ENCODE data around the gene PCDHGA1.

The PCDHGA1 gene

GRCh38 chr5:141465351-141465750 is 135.0 kb downstream of the PCDHGA1 start:
- no peak for DNase-seq

GRCh38 chr5:141475625-141476131 is 145.4 kb downstream of the PCDHGA1 start, which contains the start of gene PCDHGC3:
PCDHGC3 (plus strand) TSS chr5:141475966; CDS start chr5:141476117, 151 bp downstream.
- DNase-seq: peak; percentile 62

GRCh38 chr5:141476132-141476911 is 146.0 kb downstream of the PCDHGA1 start:
- DNase-seq: no peak

GRCh38 chr5:141477044-141477575 is 146.8 kb downstream of the PCDHGA1 start:
- no peak for DNase-seq

- no peak for DNase-seq
Measured at GRCh38 chr5:141477815-141478214, 147.5 kb downstream of the PCDHGA1 start.

DNA sequence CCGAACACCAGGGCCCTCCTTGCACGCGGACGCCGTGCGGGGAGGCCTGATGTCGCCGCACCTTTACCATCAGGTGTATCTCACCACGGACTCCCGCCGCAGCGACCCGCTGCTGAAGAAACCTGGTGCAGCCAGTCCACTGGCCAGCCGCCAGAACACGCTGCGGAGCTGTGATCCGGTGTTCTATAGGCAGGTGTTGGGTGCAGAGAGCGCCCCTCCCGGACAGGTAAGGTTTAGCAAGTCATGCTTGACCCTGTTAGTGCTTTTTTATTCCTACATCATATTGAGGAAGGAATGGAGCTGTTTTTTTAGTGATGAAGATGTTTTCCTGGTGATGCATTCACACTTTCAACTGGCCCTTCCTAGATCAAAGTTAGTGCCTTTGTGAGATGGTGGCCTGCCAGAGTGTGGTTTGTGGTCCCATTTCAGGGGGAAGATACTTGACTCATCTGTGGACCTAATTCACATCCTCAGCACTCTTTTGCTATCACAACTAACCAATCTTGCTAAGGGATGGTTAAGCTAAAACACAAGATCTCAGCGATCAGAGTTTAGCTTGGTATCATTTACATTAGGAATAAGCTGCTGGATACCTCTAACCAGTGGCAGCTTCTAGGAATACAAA is 148.1 kb downstream of the PCDHGA1 start:
- no peak for DNase-seq

- no peak for DNase-seq
Measured at GRCh38 chr5:141479776-141480175, 149.5 kb downstream of the PCDHGA1 start.

DNA sequence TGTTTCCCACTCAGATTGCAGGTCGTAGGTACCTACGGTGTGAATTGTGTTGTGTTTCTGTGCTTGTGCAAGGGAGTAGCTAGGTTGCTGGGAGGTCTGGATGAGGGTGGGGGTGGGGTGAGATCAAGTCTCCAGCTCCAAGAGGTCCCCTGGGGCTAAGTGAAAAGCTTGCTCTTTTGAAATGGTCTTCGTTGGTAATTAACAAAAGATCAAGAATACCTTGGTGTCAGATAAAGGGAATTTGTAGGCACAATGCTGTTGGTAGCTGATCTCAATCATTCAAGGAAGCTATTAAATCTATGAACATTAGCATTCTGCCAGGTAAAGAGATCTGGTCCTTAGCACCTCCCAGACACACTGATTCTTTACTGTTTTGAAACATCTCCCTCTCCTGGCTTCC is 153.6 kb downstream of the PCDHGA1 start:
- no peak for DNase-seq

DNA sequence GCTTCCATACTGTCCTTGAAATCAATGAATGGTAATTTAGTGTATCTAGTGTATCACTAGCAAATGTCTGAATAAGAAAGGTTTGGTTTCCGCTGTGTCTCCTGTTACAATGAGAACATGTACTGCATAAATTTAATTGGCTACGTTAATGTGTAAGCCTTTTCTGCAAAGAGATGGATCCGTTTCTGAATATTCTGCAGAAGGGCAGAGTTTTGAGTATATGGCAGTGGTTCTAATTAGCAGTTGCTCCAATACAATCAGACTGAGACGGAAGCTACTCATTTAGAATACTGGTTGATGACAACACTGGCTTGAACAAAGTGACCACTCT is 154.0 kb downstream of the PCDHGA1 start:
- DNase-seq: no peak

- no peak for DNase-seq
Measured at GRCh38 chr5:141484641-141485311, 154.5 kb downstream of the PCDHGA1 start, which contains the start of gene PCDHGC4. PCDHGC4 (plus strand) TSS chr5:141485030; CDS start chr5:141485174, 144 bp downstream.

GRCh38 chr5:141485321-141486055 is 155.2 kb downstream of the PCDHGA1 start:
- DNase-seq: no peak

- no peak for DNase-seq
Measured at GRCh38 chr5:141486091-141486490, 155.8 kb downstream of the PCDHGA1 start.

- no peak for DNase-seq
Measured at GRCh38 chr5:141487131-141487530, 156.8 kb downstream of the PCDHGA1 start.

GRCh38 chr5:141488591-141489561 is 158.6 kb downstream of the PCDHGA1 start, which contains the start of gene PCDHGC5:
PCDHGC5 (plus strand) TSS chr5:141489081; CDS start chr5:141489241, 160 bp downstream.
- DNase-seq: no peak

DNA sequence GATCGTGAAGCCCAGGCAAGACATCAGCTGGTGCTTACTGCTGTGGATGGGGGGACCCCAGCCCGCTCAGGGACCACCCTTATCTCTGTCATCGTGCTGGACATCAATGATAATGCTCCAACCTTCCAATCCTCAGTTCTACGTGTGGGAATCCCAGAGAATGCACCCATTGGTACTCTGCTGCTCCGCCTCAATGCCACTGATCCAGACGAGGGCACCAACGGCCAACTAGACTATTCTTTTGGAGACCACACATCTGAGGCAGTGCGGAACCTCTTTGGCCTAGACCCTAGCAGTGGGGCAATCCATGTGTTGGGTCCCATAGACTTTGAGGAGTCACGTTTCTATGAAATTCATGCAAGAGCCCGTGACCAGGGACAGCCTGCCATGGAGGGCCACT is 159.5 kb downstream of the PCDHGA1 start:
- DNase-seq: no peak

DNA sequence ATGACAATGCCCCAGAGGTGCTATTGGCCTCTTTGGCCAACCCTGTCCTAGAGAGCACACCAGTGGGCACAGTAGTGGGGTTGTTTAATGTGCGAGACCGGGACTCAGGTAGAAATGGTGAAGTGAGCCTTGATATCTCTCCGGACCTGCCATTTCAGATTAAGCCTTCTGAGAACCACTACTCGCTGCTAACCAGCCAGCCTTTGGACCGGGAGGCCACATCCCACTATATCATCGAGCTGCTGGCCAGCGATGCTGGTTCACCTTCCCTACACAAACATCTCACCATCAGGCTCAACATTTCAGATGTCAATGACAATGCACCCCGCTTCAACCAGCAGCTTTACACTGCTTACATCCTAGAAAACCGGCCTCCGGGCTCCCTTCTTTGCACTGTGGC is 160.0 kb downstream of the PCDHGA1 start:
- no peak for DNase-seq

DNA sequence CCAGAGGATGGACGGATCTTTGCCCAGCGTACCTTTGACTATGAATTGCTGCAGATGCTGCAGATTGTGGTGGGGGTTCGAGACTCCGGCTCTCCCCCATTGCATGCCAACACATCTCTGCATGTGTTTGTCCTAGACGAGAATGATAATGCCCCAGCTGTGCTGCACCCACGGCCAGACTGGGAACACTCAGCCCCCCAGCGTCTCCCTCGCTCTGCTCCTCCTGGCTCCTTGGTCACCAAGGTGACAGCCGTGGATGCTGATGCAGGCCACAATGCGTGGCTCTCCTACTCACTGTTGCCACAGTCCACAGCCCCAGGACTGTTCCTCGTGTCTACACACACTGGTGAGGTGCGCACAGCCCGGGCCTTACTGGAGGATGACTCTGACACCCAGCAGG is 160.5 kb downstream of the PCDHGA1 start:
- DNase-seq: no peak

GRCh38 chr5:141491323-141492167 is 161.2 kb downstream of the PCDHGA1 start:
- no peak for DNase-seq

GRCh38 chr5:141492168-141492885 is 162.0 kb downstream of the PCDHGA1 start:
- DNase-seq: no peak
